Natural killer cell (primary cell): Measurements from ENCODE around the gene MPST. TPM values are rescaled to one million over a fixed set of nuclear protein-coding genes. Genes with fewer than 3 reads are reported as not detected.

Experiments used
- ATAC-seq, 3 donors: fragments of 150-1000 bp in 2 of 3; fragments of 200-7000 bp in 1 of 3; cut with Tn5 transposase; 1 replicate in 1 of 3; 2 replicates in 2 of 3; pipeline ENCODE4 v1.10.0; 2021; ENCODE audit warnings: mild to moderate bottlenecking in 2 of 3, moderate library complexity in 2 of 3
- DNase-seq, 2 donors: peaks; one replicate each; pipeline versions ENCODE4 v3.0.0 to v3.0.0-alpha.2; 2013 to 2021; ENCODE audit warnings: mixed read lengths in 1 of 2
- H3K27ac ChIP-seq: one replicate; pipeline ENCODE4 v1.5.1; 2013; ENCODE audit warnings: mild to moderate bottlenecking, low read length
- H3K27me3 ChIP-seq: one replicate; pipeline ENCODE4 v1.6.1; 2013; ENCODE audit warnings: low read length; ENCODE audit not compliant: control insufficient read depth, insufficient read depth
- H3K36me3 ChIP-seq: one replicate; pipeline ENCODE4 v1.6.1; 2013; ENCODE audit warnings: low read length; ENCODE audit not compliant: control insufficient read depth, insufficient read depth
- H3K4me1 ChIP-seq: one replicate; pipeline ENCODE4 v1.6.1; 2013; ENCODE audit warnings: low read length; ENCODE audit not compliant: control insufficient read depth, insufficient read depth
- H3K4me3 ChIP-seq: one replicate; pipeline ENCODE4 v1.5.1; 2013; ENCODE audit warnings: low read length
- H3K9me3 ChIP-seq: one replicate; pipeline ENCODE4 v1.6.1; 2013; ENCODE audit warnings: low read length; ENCODE audit not compliant: control insufficient read depth, insufficient read depth
- H3K27ac Mint-ChIP-seq, 2 donors: one replicate each; pipeline ENCODE4 v1.8.0; 2022; ENCODE audit warnings: mild to moderate bottlenecking in 2 of 2, mixed read lengths in 2 of 2, moderate library complexity in 1 of 2
- H3K27me3 Mint-ChIP-seq, 2 donors: one replicate each; pipeline ENCODE4 v1.8.0; 2022; ENCODE audit warnings: low read depth in 2 of 2, mixed read lengths in 2 of 2
- H3K36me3 Mint-ChIP-seq: one replicate; pipeline ENCODE4 v1.8.0; 2022; ENCODE audit warnings: mixed read lengths
- H3K4me1 Mint-ChIP-seq, 2 donors: one replicate each; pipeline ENCODE4 v1.8.0; 2022; ENCODE audit warnings: mixed read lengths in 2 of 2
- H3K4me3 Mint-ChIP-seq: one replicate; pipeline ENCODE4 v1.8.0; 2022; ENCODE audit warnings: mild to moderate bottlenecking, moderate library complexity, mixed read lengths
- H3K9me3 Mint-ChIP-seq, 2 donors: one replicate each; pipeline ENCODE4 v1.8.0; 2022; ENCODE audit warnings: mixed read lengths in 2 of 2
- CTCF ChIP-seq: fragments of 200-600 bp; IDR thresholded peaks from one replicate; pipeline ENCODE4 v1.8.0; 2022; ENCODE audit warnings: antibody characterized with exemption
- WGBS: methylation state at CpG from one replicate; pipeline ENCODE4 v1.1.7; 2013; ENCODE audit warnings: missing lambda C conversion rate; ENCODE audit not compliant: insufficient coverage; 5-methylcytosine and 5-hydroxymethylcytosine counted together
- intact Hi-C: fragments of 100-400 bp; cut with micrococcal nuclease; formaldehyde crosslinking; loops from one replicate; pipeline ENCODE4 v1.14.2; 2022
- total RNA-seq, 4 donors: library from RNA; stranded (reverse); fragments of 120-200 nt in 1 of 4; gene quantifications; one replicate each; pipeline versions ENCODE4 v1.2.3 to v1.2.4, GENCODE V29; 2013 to 2022

The MPST gene
- total RNA-seq, 3 donors from 2014 or later (not counting 1 experiment from before 2014, with no cell fraction given) = 21.4 to 23.9 (median 22.9) TPM

- H3K36me3 Mint-ChIP-seq = no peaks in the 10 kb centered on the region
- H3K4me1 ChIP-seq = peaks cover 25% of the 10 kb centered on the region
- peaks cover 0 to 9% of the 10 kb centered on the region in 2 donors for H3K4me1 Mint-ChIP-seq
- H3K4me3 Mint-ChIP-seq = peak overlapping the region; percentile 37
- intact Hi-C loops = no loop called here
- H3K36me3 ChIP-seq = peaks cover 14% of the 10 kb centered on the region
- WGBS = 92% methylated on average over 16 of the region's 16 CpGs
- no peaks in the 10 kb centered on the region for H3K27me3 Mint-ChIP-seq
- TF ChIP-seq CTCF = no peak
- no peak overlapping the region for H3K27ac Mint-ChIP-seq
- H3K27ac ChIP-seq = no peak overlapping the region
- no peaks in the 10 kb centered on the region for H3K27me3 ChIP-seq
- DNase-seq (no peak), ATAC-seq (no peak)
- no peaks in the 10 kb centered on the region for H3K9me3 Mint-ChIP-seq
- H3K9me3 ChIP-seq = no peaks in the 10 kb centered on the region
- H3K4me3 ChIP-seq = no peak overlapping the region
These were observed 33.9 kb downstream of the MPST start for GRCh38 chr22:37053310-37054055.

GRCh38 chr22:37054056-37054395 lies 34.5 kb downstream of the MPST start:
- Histone ChIP-seq H3K4me1 (peaks cover 25% of the 10 kb centered on the region), H3K4me3 (no peak overlapping the region), H3K27ac (no peak overlapping the region), H3K36me3 (peaks cover 16% of the 10 kb centered on the region), H3K9me3 (no peaks in the 10 kb centered on the region), H3K27me3 (no peaks in the 10 kb centered on the region)
- H3K4me1 Mint-ChIP-seq = peaks cover 0 to 9% of the 10 kb centered on the region in 2 donors
- no peaks in the 10 kb centered on the region for H3K27me3 Mint-ChIP-seq
- WGBS = 80% methylated on average over 8 of the region's 8 CpGs
- DNase-seq (no peak), ATAC-seq (no peak)
- H3K36me3 Mint-ChIP-seq = no peaks in the 10 kb centered on the region
- no peak for TF ChIP-seq CTCF
- H3K4me3 Mint-ChIP-seq = no peak overlapping the region
- no peaks in the 10 kb centered on the region for H3K9me3 Mint-ChIP-seq
- intact Hi-C loops = no loop called here
- no peak overlapping the region for H3K27ac Mint-ChIP-seq

GRCh38 chr22:37054600-37055365 lies 35.2 kb downstream of the MPST start:
- no peak for TF ChIP-seq CTCF
- no peaks in the 10 kb centered on the region for H3K9me3 ChIP-seq
- intact Hi-C loops = no loop called here
- WGBS = 96% methylated on average over 20 of the region's 20 CpGs
- peaks cover 0 to 9% of the 10 kb centered on the region in 2 donors for H3K4me1 Mint-ChIP-seq
- H3K9me3 Mint-ChIP-seq = no peaks in the 10 kb centered on the region
- no peak overlapping the region for H3K27ac Mint-ChIP-seq
- no peak overlapping the region for H3K27ac ChIP-seq
- ATAC-seq (no peak), DNase-seq (no peak)
- no peaks in the 10 kb centered on the region for H3K27me3 Mint-ChIP-seq
- no peak overlapping the region for H3K4me3 Mint-ChIP-seq
- H3K4me3 ChIP-seq = no peak overlapping the region
- peaks cover 20% of the 10 kb centered on the region for H3K36me3 ChIP-seq
- no peaks in the 10 kb centered on the region for H3K27me3 ChIP-seq
- H3K4me1 ChIP-seq = peaks cover 25% of the 10 kb centered on the region
- H3K36me3 Mint-ChIP-seq = no peaks in the 10 kb centered on the region
